Thymus (tissue), 11 donors: ENCODE measurements around the gene ESRRG. TPM values are rescaled to one million over a fixed set of nuclear protein-coding genes. Genes with fewer than 3 reads are reported as not detected.

ENCODE experiments used
- DNase-seq, 9 donors: peaks; one replicate each; pipeline ENCODE4 v3.0.0-alpha.2; 2013; ENCODE audit warnings: low spot score in 9 of 9, low read depth in 6 of 9, missing footprints in 1 of 9
- H3K27ac ChIP-seq, 2 donors: one replicate each; pipeline ENCODE4 v1.5.1; 2013; ENCODE audit warnings: control low read depth in 1 of 2, low read depth in 1 of 2, low read length in 1 of 2, mild to moderate bottlenecking in 1 of 2, moderate library complexity in 1 of 2
- H3K27me3 ChIP-seq, 2 donors: one replicate each; pipeline ENCODE4 v1.5.1; 2013; ENCODE audit warnings: low read length in 1 of 2; ENCODE audit not compliant: control insufficient read depth in 2 of 2, insufficient read depth in 1 of 2
- H3K36me3 ChIP-seq, 2 donors: one replicate each; pipeline ENCODE4 v1.5.1; 2013; ENCODE audit warnings: low read length in 1 of 2, mild to moderate bottlenecking in 1 of 2, moderate library complexity in 1 of 2; ENCODE audit not compliant: control insufficient read depth in 2 of 2, insufficient read depth in 2 of 2
- H3K4me1 ChIP-seq, 2 donors: one replicate each; pipeline ENCODE4 v1.5.1; 2013; ENCODE audit warnings: low read length in 2 of 2; ENCODE audit not compliant: control insufficient read depth in 2 of 2, insufficient read depth in 2 of 2
- H3K4me3 ChIP-seq, 2 donors: one replicate each; pipeline ENCODE4 v1.5.1; 2013; ENCODE audit warnings: low read length in 2 of 2, control low read depth in 1 of 2, mild to moderate bottlenecking in 1 of 2
- H3K9me3 ChIP-seq, 2 donors: one replicate each; pipeline ENCODE4 v1.5.1; 2013; ENCODE audit warnings: low read length in 1 of 2, mild to moderate bottlenecking in 1 of 2; ENCODE audit not compliant: control insufficient read depth in 2 of 2, insufficient read depth in 1 of 2
- WGBS: extraction: QIAGEN DNeasy Blood & Tissue Kit; methylation state at CpG from one replicate; pipeline ENCODE4 v1.1.7; 2013; 5-methylcytosine and 5-hydroxymethylcytosine counted together
- polyA plus RNA-seq: library from polyadenylated mRNA; stranded (reverse); fragments of 200-250 nt; gene quantifications from one replicate; pipeline ENCODE4 v1.2.3, GENCODE V29; 2013
- total RNA-seq: library from RNA; stranded (reverse); fragments of 120-200 nt; gene quantifications from one replicate; pipeline ENCODE4 v1.2.4, GENCODE V29; 2013
- donor health status: healthy.

ESRRG gene
- total and polyA plus RNA-seq, 2 donors, result 0.71 to 1.3 TPM

- H3K4me1 ChIP-seq, result no peaks in the 10 kb centered on the region
- no peak overlapping the region for H3K27ac ChIP-seq
- H3K9me3 ChIP-seq, result no peaks in the 10 kb centered on the region
- no peaks in the 10 kb centered on the region for H3K27me3 ChIP-seq
- H3K4me3 ChIP-seq, result no peak overlapping the region
- no peak for DNase-seq
- H3K36me3 ChIP-seq, result no peaks in the 10 kb centered on the region
- 87% methylated on average over 8 of the region's 8 CpGs for WGBS
Observed at GRCh38 chr1:216688127-216688657, 35.0 kb downstream of the ESRRG start.

DNA sequence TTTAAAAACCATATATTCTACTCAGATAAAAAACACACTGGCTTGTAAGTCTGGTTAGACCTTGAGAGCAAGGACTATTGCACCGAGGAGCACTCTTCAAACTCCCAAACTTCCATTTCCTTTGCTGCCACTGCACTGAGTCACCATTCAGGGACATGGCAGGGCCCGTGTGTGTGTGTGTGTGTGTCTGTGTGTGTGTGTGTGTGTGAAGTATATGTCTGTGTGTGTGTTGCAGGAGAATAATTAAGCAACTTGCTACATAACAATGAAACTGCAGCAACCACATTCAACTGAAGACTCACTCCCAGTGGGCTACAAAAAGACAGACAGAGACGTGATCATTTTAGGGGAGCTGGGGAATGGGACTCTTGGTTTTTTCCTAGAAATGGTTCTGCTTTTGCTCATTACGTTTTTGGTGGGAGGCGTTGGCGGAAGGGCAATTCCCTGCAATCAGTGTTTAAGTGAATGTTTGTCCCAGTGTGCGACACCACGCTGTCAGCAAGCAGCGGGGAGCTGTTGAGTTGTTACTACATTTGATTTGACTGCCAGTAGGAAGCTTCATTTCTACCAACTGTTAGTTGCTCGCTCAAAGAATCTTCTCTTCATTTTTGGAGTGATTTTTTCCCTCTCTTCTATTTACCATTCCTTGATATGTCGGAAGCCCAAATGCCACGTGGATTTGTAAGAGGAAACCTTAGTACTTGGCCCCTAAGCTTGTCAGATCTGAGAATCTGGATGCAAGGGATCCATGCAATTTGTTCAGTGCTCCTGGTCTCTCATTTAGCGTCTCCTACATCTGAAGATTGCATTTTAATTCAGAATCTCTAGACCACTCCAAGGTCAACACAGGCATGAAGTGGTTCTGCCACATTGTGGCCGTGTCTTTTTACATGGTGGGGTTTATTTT lies 36.1 kb downstream of the ESRRG start:
- H3K4me3 ChIP-seq, result no peak overlapping the region
- WGBS, result 67% methylated on average over 14 of the region's 14 CpGs
- DNase-seq, result no peak

GRCh38 chr1:216682752-216683151 lies 40.5 kb downstream of the ESRRG start:
- H3K27ac ChIP-seq, result no peak overlapping the region
- no peak for DNase-seq
- no peaks in the 10 kb centered on the region for H3K9me3 ChIP-seq
- no peaks in the 10 kb centered on the region for H3K4me1 ChIP-seq
- no peaks in the 10 kb centered on the region for H3K27me3 ChIP-seq
- WGBS, result 89% methylated on average over 7 of the region's 7 CpGs
- H3K36me3 ChIP-seq, result no peaks in the 10 kb centered on the region
- H3K4me3 ChIP-seq, result no peak overlapping the region

More for the DNA sequence above, 36.1 kb downstream of the ESRRG start:
- Histone ChIP-seq H3K36me3 (no peaks in the 10 kb centered on the region), H3K27me3 (no peaks in the 10 kb centered on the region), H3K4me1 (no peaks in the 10 kb centered on the region), H3K27ac (no peak overlapping the region), H3K9me3 (no peaks in the 10 kb centered on the region)

DNA sequence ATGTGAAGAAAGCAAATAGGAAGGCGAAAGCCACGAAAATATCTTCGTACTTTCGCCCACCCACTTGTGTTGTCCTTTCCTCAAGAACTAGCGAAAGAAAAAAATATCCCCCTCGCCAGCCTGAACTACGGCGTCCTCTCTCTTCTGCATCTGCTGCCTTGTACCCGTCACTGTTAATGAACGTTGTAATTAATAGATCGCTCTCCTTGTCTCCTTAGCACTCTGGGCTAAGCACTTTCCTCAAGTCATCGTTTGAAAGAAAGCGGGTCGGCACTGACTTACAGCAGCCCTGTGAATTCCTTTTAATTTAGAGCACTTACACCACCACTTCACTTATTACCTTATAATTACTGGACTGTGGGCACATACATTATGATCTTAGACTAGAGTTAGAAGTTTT lies 44.1 kb downstream of the ESRRG start:
- Histone ChIP-seq H3K4me1 (no peaks in the 10 kb centered on the region), H3K36me3 (no peaks in the 10 kb centered on the region), H3K4me3 (no peak overlapping the region), H3K9me3 (no peaks in the 10 kb centered on the region), H3K27me3 (no peaks in the 10 kb centered on the region), H3K27ac (no peak overlapping the region)
- DNase-seq, result no peak
- WGBS, result 92% methylated on average over 14 of the region's 14 CpGs

GRCh38 chr1:216670118-216670883 lies 52.9 kb downstream of the ESRRG start:
- 94% methylated on average over 6 of the region's 6 CpGs for WGBS
- H3K27ac ChIP-seq, result no peak overlapping the region
- no peaks in the 10 kb centered on the region for H3K27me3 ChIP-seq
- no peaks in the 10 kb centered on the region for H3K4me1 ChIP-seq
- H3K4me3 ChIP-seq, result no peak overlapping the region
- no peaks in the 10 kb centered on the region for H3K9me3 ChIP-seq
- DNase-seq, result no peak
- H3K36me3 ChIP-seq, result no peaks in the 10 kb centered on the region

DNA sequence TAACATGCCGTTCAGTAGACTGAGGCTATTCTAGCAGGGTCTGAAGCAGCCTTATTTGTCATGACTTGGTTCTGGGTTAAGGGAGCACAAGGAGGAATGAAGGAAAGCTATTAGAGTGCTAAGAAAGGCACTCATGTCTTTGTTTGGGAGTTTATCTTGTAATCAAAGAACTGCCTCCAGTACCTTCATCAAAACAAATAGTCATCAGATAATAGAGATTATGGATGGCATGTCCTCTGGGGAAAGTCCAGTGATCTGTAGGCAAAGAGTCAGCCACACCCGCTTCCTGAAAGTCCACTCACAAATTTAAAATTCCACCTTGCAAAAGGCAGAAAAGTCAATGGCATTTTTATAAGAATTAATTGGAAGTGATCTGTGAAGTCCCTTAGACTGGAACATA lies 56.8 kb downstream of the ESRRG start:
- Histone ChIP-seq H3K4me3 (no peak overlapping the region), H3K36me3 (no peaks in the 10 kb centered on the region), H3K27me3 (no peaks in the 10 kb centered on the region), H3K4me1 (no peaks in the 10 kb centered on the region), H3K9me3 (no peaks in the 10 kb centered on the region), H3K27ac (no peak overlapping the region)
- DNase-seq, result no peak
- WGBS, result 98% methylated on average over 2 of the region's 2 CpGs

DNA sequence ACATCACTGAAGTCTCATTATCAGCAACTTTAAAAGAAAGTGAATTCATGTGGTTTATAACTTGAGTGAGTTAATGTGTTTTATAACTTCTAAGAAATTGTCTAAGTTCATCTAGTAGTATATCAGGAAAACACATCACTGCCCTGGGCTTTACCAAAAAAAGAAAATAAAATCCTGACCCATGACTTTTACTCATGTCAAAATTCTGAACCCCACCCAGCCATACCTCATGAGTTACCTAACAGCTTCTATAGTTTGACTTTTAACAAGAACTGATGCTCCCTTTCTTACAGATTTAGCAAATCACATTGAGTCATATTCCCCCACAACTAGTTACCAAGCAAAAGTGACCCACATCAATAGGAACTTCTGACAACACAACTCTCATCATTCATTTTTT lies 57.4 kb downstream of the ESRRG start:
- Histone ChIP-seq H3K4me3 (no peak overlapping the region), H3K27ac (no peak overlapping the region), H3K27me3 (no peaks in the 10 kb centered on the region), H3K9me3 (no peaks in the 10 kb centered on the region), H3K36me3 (no peaks in the 10 kb centered on the region), H3K4me1 (no peaks in the 10 kb centered on the region)
- DNase-seq, result no peak

DNA sequence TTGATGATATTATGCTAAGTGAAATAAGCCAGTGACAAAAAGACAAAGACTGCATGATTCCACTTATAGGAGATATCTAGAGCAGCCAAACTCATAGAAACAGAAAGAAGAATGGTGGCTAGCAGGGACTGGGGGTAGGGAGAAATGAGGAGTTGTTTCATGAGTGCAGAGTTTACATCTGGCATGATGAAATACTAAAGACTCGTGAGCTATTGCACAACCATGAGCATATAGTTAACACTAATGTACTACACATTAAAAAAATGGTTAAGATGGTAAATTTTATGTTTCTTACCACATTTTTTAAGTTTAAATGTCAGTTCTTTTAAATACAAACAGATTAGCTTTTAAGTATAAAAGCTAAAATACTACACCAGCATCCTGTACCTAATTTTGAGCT lies 57.8 kb downstream of the ESRRG start:
- Histone ChIP-seq H3K4me3 (no peak overlapping the region), H3K36me3 (no peaks in the 10 kb centered on the region), H3K9me3 (no peaks in the 10 kb centered on the region), H3K27me3 (no peaks in the 10 kb centered on the region), H3K27ac (no peak overlapping the region), H3K4me1 (no peaks in the 10 kb centered on the region)
- WGBS, result 80% methylated on average over 1 of the region's 1 CpG
- DNase-seq, result no peak

DNA sequence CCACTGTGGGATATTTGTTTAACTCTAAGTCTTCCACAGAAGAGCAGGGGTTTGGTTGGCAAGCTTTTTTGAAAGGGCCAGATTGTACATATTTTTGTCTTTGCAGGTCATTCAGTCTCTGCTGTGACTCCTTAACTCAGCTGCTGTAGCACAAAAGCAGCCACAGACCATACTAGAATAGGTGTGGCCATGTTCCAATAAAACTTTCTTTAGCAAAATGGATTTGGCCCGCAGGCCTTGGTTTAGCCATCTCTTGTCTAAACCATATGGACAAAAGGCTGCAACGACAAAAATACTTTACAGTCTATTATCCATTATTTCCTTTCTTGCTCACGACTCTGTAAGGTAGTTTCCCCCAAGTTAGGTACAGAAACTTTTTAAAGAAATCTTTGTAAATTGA lies 60.5 kb downstream of the ESRRG start:
- no peaks in the 10 kb centered on the region for H3K27me3 ChIP-seq
- no peak overlapping the region for H3K4me3 ChIP-seq
- 90% methylated on average over 3 of the region's 3 CpGs for WGBS

More for the DNA sequence above, 60.5 kb downstream of the ESRRG start:
- no peaks in the 10 kb centered on the region for H3K9me3 ChIP-seq
- no peak for DNase-seq
- no peaks in the 10 kb centered on the region for H3K36me3 ChIP-seq
- no peak overlapping the region for H3K27ac ChIP-seq
- no peaks in the 10 kb centered on the region for H3K4me1 ChIP-seq
